COLO668 (cell line): ENCODE data around the gene LPO.
A peak's percentile ranks its signal among the peaks of the same experiment; 100 is the strongest.

Source experiments
- DNase-seq: peaks from one replicate; lab custom pipeline; 2025; ENCODE audit not compliant: unreplicated experiment; lab: John Stamatoyannopoulos, UW

The LPO gene

DNA sequence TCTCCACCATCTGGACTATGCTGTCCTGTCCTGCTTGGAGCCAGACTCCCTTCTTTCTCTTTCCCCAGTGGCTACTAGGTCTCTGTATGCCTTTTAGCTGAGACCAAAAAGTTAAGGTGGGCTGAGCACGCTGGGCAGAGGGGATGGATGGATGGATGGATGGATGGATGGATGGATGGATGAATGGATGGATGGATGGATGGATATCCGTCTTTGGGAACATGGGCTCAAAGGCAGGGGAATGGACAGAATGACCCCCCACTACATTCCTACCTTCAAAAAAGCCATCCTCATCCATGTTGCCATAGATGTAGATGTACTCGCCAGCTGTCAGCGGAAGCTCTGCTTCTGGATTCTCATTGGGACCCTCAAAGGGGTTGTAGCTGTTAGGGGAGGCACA, 77.4 kb downstream of the LPO start:
- no peak for DNase-seq

DNA sequence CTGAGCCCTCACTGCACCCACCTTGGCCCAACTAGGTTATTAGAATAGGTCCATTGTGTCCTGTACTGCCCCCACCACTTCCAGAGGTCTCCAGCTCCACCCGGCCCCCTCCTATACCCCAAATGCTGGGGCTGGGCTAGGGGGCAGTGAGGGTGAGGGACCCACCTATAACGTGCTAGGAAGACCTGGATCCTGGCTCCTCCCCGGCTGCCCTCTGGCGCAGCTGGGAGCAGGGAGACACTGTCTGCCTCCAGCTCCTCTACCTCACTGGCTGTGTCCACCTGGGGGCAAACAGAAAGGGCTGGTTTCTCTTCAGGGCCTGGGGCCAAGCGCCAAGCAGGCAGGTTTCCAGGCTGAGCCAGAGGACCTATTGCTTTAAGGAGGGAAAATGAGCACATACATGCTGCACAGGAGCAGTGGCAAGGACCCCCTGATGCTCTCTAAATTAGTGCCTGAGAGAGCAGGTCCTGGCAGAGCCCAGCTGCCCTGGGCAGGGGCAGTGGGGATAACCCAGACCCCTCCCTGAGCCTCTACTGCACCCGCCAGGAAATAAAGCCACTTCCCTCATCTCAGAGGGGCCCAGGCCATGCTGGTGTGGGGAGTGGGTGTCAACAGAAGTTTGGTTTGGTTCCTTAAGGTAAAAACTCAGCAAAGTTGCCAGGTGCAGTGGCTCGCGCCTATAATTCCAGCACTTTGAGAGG, 78.0 kb downstream of the LPO start:
- no peak for DNase-seq

DNA sequence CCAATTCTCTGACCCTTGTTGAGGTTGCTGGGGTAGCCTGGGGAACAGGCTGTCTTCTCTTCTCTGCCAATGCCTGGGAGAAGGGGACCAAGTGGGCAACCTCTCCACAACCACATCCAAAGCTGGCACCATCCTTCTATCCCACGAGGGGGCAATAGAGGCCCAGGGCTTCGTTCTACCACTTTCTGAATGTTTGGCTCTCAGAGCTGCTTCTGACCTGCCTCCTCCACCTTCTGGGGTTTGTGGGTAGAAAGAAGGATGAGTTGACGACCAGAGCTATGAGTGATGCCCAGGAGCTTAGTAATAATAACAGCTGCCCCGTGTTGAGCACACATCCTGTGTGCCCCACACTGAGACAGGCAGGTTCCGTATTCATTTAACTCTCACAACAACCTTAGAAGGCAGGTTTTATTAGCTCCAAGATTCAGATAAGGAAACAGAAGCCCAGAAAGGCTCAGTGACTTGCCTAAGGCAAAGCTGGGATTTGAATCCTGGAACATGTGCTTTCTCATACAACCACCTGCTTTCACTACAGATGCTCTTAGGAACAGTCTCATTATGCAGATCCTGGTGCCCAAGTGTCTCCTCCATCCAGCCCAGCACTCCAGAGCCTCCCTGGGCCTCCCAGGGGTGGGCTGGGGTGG, 79.2 kb downstream of the LPO start:
- peak; percentile 27 for DNase-seq

DNA sequence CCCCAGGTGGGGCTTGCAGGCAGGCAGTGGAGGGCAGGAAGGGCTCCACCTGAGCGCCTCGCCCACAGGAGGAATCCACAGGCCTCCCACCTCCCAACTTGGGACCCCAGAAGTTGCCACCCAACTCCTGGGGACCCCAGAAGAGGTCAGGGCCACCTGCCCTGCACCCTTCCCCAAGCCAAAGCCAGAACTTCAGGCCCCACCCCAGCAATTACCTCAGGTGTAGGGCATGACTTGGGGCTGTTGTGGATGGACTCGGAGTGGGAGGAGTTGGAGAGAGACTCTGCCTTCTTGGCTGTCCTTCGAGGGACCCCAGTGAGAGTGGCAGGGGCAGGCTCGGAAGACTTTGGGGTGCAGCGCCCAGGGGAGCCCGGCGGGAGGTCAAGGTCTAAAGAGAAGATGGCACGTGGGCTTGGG, 79.7 kb downstream of the LPO start:
- DNase-seq = no peak
